HG02981 (cell line): ENCODE measurements around the gene ARSG.
"Not testable (repeated sequence)": the region's sequence is repeated elsewhere in the genome, so short reads cannot be mapped to it uniquely, and the experiment has no call there.

ENCODE experiments used
- ATAC-seq: cut with Tn5 transposase; IDR thresholded peaks from one replicate; pipeline ENCODE4 v1.9.1; 2021; ENCODE audit warnings: mild to moderate bottlenecking, moderate library complexity; ENCODE audit not compliant: unreplicated experiment

Gene ARSG

GRCh38 chr17:68290955-68291835 is at the start of gene ARSG, which contains the start of gene SLC16A6:
Gene ARSG (plus strand): TSS chr17:68291495. CDS start chr17:68307494, 15,999 bp downstream.
Gene SLC16A6 (minus strand): TSS chr17:68291127. CDS start chr17:68278320, 12,807 bp downstream.
- ATAC-seq: peak; percentile 48

GRCh38 chr17:68246271-68247028 is 44.8 kb upstream of the ARSG start:
- no peak for ATAC-seq

- peak; percentile 87 for ATAC-seq
Measured at GRCh38 chr17:68247445-68248198, 43.7 kb upstream of the ARSG start, which contains the start of gene AMZ2. Gene AMZ2 (plus strand): TSS chr17:68248043. CDS start chr17:68250188, 2,145 bp downstream.

- ATAC-seq: peak; percentile 23
Measured at GRCh38 chr17:68248199-68248825, 43.0 kb upstream of the ARSG start.

GRCh38 chr17:68248891-68249290 is 42.4 kb upstream of the ARSG start:
- no peak for ATAC-seq

GRCh38 chr17:68249354-68249765 is 41.9 kb upstream of the ARSG start:
- ATAC-seq: no peak

GRCh38 chr17:68253426-68253825 is 37.9 kb upstream of the ARSG start:
- ATAC-seq: not testable (repeated sequence)

GRCh38 chr17:68255151-68255550 is 36.1 kb upstream of the ARSG start:
- no peak for ATAC-seq

- ATAC-seq: no peak
Measured at GRCh38 chr17:68255731-68256538, 35.4 kb upstream of the ARSG start.

- not testable (repeated sequence) for ATAC-seq
Measured at GRCh38 chr17:68256701-68257100, 34.6 kb upstream of the ARSG start.

- ATAC-seq: no peak
Measured at GRCh38 chr17:68257934-68258333, 33.4 kb upstream of the ARSG start.

- ATAC-seq: peak; percentile 85
Measured at GRCh38 chr17:68258890-68259647, 32.2 kb upstream of the ARSG start.

GRCh38 chr17:68259648-68259951 is 31.7 kb upstream of the ARSG start:
- ATAC-seq: not testable (repeated sequence)

- ATAC-seq: no peak
Measured at GRCh38 chr17:68260051-68260762, 31.1 kb upstream of the ARSG start.

GRCh38 chr17:68262467-68262866 is 28.8 kb upstream of the ARSG start:
- ATAC-seq: not testable (repeated sequence)

- ATAC-seq: not testable (repeated sequence)
Measured at GRCh38 chr17:68263101-68263681, 28.1 kb upstream of the ARSG start.

GRCh38 chr17:68265833-68266232 is 25.5 kb upstream of the ARSG start:
- not testable (repeated sequence) for ATAC-seq

GRCh38 chr17:68273722-68274121 is 17.6 kb upstream of the ARSG start:
- no peak for ATAC-seq
